ENCODE measurements around the gene AGRN.
"Not testable (repeated sequence)": the region's sequence is repeated elsewhere in the genome, so short reads cannot be mapped to it uniquely, and the experiment has no call there.

The AGRN gene

DNA sequence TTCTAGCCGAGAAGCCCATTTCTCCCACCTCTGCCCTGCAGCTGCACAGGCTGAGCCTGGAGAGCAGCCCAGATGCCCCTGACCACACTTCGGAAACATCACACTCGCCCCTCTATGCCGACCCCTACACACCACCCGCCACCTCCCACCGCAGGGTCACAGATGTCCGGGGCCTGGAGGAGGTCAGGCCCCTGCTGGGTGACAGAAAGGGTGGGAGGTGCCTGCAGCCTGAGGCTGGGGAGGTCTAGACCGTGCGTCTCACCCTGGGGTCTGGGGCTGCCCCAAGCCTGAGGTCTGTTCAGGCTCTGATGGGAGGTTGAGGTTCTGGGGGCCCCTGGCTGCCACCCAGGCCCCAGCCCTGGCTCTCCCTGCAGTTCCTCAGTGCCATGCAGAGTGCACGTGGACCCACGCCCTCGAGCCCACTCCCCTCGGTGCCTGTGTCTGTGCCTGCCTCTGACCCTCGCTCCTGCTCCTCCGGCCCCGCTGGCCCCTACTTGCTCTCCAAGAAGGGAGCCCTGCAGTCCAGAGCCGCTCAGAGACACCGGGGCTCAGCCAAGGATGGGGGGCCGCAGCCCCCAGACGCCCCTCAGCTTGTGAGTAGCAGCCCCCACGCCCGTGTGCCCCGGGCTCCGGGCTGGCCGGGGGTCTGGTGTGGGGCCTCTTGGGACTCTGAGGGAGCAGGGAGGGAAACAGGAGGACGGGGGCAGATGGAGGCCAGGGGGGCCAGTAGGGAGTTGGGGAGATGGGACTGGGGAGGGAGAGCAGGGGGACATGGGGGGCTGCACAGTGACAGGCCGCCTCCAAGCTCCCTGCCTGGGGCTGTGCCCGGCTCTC lies 46.2 kb upstream of the AGRN start:
- no peak for TF ChIP-seq CTCF (IDR thresholded peaks at IDR 0.05; ENCODE audit: insufficient read depth, low read depth, low read length, missing control alignments)
- no peak overlapping the region for H3K4me3 ChIP-seq (ENCODE audit: low read length)
- no peak for DNase-seq (ENCODE audit: low read depth)

- no peak overlapping the region for H3K4me3 ChIP-seq (ENCODE audit: low read length)
- no peak for DNase-seq (ENCODE audit: low read depth)
- no peak for TF ChIP-seq CTCF (IDR thresholded peaks at IDR 0.05; ENCODE audit: insufficient read depth, low read depth, low read length, missing control alignments)
These were observed 45.7 kb upstream of the AGRN start for GRCh38 chr1:974293-974640.

DNA sequence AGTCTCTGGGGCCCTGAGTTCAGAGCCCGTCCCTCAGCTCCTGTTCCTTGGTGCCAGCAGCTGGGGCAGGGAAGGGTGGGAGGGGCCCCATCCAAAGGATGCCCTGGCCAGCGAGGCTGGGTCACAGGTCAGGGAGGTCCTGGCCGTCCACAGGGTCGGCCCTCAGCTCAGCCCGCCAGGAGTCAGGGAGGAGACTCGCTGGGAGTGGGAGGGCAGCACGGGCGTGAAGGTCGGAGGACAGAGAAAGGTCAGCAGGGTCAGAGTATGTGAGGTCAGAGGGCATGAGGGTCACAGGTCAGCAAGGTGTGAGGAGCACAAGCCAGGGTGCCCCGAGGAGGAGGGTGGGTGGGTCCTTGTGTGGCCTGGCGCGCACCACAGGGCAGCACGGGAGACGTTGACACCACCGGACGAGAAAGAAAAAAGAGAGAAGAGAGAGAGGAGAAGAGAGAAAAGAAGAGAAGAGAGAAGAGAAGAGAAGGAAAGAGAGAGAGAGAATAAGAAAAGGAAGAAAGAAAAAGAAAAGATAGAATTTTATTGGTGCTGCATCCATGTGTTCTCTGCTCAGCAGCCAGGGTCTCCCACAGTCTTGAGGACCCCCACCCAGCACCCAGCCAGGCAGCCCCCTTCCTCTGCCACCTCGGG lies 45.1 kb upstream of the AGRN start:
- no peak overlapping the region for H3K4me3 ChIP-seq (ENCODE audit: low read length)
- no peak for TF ChIP-seq CTCF (IDR thresholded peaks at IDR 0.05; ENCODE audit: insufficient read depth, low read depth, low read length, missing control alignments)

GRCh38 chr1:975365-975764 lies 44.6 kb upstream of the AGRN start:
- no peak for DNase-seq (ENCODE audit: low read depth)
- no peak for TF ChIP-seq CTCF (IDR thresholded peaks at IDR 0.05; ENCODE audit: insufficient read depth, low read depth, low read length, missing control alignments)
- H3K4me3 ChIP-seq (ENCODE audit: low read length): no peak overlapping the region

More for the DNA sequence above, 45.1 kb upstream of the AGRN start:
- DNase-seq (ENCODE audit: low read depth): no peak

- H3K4me3 ChIP-seq (ENCODE audit: low read length): no peak overlapping the region
- TF ChIP-seq CTCF (IDR thresholded peaks at IDR 0.05; ENCODE audit: insufficient read depth, low read depth, low read length, missing control alignments): peak; percentile 58
- DNase-seq (ENCODE audit: low read depth): peak; percentile 76
These were observed 43.8 kb upstream of the AGRN start for GRCh38 chr1:975896-976683.

- not testable (repeated sequence) for H3K4me3 ChIP-seq (ENCODE audit: low read length); DNase-seq (ENCODE audit: low read depth)
These were observed 43.1 kb upstream of the AGRN start for GRCh38 chr1:976791-977190.
